ENCODE measurements around the gene SMARCD3. TPM values are rescaled to one million over a fixed set of nuclear protein-coding genes. Genes with fewer than 3 reads are reported as not detected.

Gene SMARCD3
- total RNA-seq, 1 donor from 2014 or later, result 96.9 TPM

DNA sequence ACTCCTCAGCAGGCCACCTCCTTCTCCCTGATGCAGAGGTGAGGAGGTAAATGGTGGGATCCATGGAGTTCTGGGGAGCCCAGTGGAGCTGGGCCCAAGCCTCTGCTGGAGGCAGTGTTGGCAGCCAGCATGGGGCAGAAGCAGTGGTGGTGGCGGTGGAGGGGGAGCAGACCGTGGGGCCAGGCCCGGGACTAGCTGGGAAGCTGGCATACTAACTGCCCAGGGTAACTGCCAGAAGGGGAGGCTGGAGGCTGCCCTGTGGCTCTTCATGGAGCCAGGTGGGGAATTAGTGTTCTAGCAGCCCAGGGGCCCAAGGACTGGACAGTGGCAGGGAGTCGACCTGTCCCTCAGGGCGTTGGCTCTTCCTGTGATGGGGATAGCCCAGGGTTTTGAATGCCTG is 16.1 kb upstream of the SMARCD3 start:
- Mint-ChIP-seq H3K4me3 (ENCODE audit: unreplicated experiment) (no peak overlapping the region), H3K36me3 (ENCODE audit: unreplicated experiment) (no peaks in the 10 kb centered on the region), H3K9me3 (ENCODE audit: unreplicated experiment) (no peaks in the 10 kb centered on the region), H3K27me3 (ENCODE audit: unreplicated experiment) (peaks cover 12% of the 10 kb centered on the region), H3K27ac (ENCODE audit: unreplicated experiment) (no peak overlapping the region), H3K4me1 (ENCODE audit: unreplicated experiment) (no peaks in the 10 kb centered on the region)
- DNase-seq (ENCODE audit: extremely low spot score, unreplicated experiment), result no peak
- TF ChIP-seq, protein P1, sequence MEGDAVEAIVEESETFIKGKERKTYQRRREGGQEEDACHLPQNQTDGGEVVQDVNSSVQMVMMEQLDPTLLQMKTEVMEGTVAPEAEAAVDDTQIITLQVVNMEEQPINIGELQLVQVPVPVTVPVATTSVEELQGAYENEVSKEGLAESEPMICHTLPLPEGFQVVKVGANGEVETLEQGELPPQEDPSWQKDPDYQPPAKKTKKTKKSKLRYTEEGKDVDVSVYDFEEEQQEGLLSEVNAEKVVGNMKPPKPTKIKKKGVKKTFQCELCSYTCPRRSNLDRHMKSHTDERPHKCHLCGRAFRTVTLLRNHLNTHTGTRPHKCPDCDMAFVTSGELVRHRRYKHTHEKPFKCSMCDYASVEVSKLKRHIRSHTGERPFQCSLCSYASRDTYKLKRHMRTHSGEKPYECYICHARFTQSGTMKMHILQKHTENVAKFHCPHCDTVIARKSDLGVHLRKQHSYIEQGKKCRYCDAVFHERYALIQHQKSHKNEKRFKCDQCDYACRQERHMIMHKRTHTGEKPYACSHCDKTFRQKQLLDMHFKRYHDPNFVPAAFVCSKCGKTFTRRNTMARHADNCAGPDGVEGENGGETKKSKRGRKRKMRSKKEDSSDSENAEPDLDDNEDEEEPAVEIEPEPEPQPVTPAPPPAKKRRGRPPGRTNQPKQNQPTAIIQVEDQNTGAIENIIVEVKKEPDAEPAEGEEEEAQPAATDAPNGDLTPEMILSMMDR (IDR thresholded peaks at IDR 0.05), result no peak

DNA sequence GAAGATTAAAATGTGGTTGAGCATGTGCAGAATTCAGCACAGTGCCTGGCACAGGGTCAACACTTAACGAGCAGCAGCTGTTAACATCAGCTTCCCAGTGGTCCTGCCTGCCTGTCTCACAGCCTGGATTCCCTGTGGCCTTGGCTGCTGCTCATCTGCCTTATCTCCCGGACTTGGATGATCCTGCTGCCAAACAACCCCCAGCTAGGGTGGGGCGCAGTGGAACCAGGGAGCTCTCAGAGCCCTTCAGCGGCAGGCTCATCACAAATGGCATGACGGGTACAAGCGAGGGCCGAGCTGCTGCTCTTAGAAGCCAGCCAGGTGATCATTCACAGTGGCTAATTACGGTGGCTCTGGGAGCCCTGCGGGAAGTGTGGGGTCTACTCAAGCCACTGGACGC is 13.0 kb upstream of the SMARCD3 start:
- TF ChIP-seq, protein P1 (IDR thresholded peaks at IDR 0.05), result no peak
- peaks cover 10% of the 10 kb centered on the region for H3K36me3 Mint-ChIP-seq (ENCODE audit: unreplicated experiment)
- H3K27ac Mint-ChIP-seq (ENCODE audit: unreplicated experiment), result no peak overlapping the region
- DNase-seq (ENCODE audit: extremely low spot score, unreplicated experiment), result no peak
- no peaks in the 10 kb centered on the region for H3K4me1 Mint-ChIP-seq (ENCODE audit: unreplicated experiment)
- H3K27me3 Mint-ChIP-seq (ENCODE audit: unreplicated experiment), result peaks cover 28% of the 10 kb centered on the region
- no peaks in the 10 kb centered on the region for H3K9me3 Mint-ChIP-seq (ENCODE audit: unreplicated experiment)
- no peak overlapping the region for H3K4me3 Mint-ChIP-seq (ENCODE audit: unreplicated experiment)

DNA sequence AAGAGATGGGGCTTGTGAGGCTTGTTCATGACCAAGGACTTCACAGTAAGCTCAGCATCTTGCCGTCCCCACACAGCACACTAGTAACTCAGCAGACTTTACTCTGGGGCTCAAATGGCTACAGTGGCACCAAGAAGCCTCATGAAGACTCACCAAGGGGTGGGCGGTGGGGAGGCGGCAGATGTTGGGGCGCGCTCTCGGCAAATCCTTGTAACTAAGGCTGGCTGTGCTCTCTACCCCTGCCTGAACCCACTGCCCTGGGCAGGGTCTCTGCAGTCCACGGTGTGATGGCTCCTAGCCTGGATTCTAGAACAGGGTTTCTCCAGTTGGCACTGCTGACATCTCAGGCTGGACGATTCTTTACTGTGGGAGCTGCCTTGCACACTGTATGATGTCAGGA is 12.4 kb upstream of the SMARCD3 start:
- TF ChIP-seq, protein P1 (IDR thresholded peaks at IDR 0.05), result no peak
- no peak for DNase-seq (ENCODE audit: extremely low spot score, unreplicated experiment)
- H3K36me3 Mint-ChIP-seq (ENCODE audit: unreplicated experiment), result peaks cover 10% of the 10 kb centered on the region
- no peaks in the 10 kb centered on the region for H3K9me3 Mint-ChIP-seq (ENCODE audit: unreplicated experiment)
- no peak overlapping the region for H3K4me3 Mint-ChIP-seq (ENCODE audit: unreplicated experiment)
- no peaks in the 10 kb centered on the region for H3K4me1 Mint-ChIP-seq (ENCODE audit: unreplicated experiment)
- H3K27ac Mint-ChIP-seq (ENCODE audit: unreplicated experiment), result no peak overlapping the region
- peaks cover 28% of the 10 kb centered on the region for H3K27me3 Mint-ChIP-seq (ENCODE audit: unreplicated experiment)

DNA sequence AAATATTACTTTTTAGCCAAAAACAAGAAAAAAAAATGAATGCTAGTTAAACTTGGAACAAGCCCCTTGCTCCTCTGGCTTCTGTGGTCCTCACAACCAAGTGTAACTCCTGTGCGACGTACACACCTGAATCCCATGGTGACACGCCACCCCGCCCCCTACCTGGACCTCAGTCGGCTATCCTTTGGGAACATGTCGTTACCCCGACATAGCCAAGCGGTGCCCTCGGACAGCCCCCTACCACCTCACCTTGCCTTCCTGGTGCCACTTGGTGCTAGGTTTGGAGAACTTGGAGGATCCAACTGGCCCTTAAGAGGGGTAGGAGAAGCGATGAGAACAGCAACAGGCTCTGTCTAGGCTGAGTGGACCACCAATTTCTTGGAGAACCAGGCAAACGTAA is 12.0 kb upstream of the SMARCD3 start:
- H3K27ac Mint-ChIP-seq (ENCODE audit: unreplicated experiment), result no peak overlapping the region
- no peak for DNase-seq (ENCODE audit: extremely low spot score, unreplicated experiment)
- peaks cover 28% of the 10 kb centered on the region for H3K27me3 Mint-ChIP-seq (ENCODE audit: unreplicated experiment)
- no peaks in the 10 kb centered on the region for H3K4me1 Mint-ChIP-seq (ENCODE audit: unreplicated experiment)
- H3K9me3 Mint-ChIP-seq (ENCODE audit: unreplicated experiment), result no peaks in the 10 kb centered on the region
- no peak overlapping the region for H3K4me3 Mint-ChIP-seq (ENCODE audit: unreplicated experiment)
- TF ChIP-seq, protein P1 (IDR thresholded peaks at IDR 0.05), result no peak
- peaks cover 12% of the 10 kb centered on the region for H3K36me3 Mint-ChIP-seq (ENCODE audit: unreplicated experiment)

DNA sequence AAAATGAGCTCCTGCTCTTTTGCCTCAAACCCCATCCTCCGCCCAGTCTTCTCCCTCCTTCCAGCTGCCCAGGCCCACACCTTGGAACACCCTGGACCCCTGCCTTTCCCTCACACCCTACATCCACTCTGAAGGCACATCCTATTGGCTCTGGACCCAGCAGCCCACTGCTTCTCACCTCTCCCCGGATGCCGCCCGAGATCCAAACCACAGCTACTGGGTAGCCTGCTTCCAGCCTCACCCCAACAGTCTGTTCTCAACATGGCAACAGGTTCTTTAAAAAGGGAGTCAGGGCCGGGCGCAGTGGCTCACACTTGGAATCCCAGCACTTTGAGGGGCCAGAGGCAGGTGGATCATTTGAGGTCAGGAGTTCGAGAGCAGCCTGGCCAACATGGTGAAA is 9.5 kb upstream of the SMARCD3 start:
- H3K4me3 Mint-ChIP-seq (ENCODE audit: unreplicated experiment), result no peak overlapping the region
- H3K36me3 Mint-ChIP-seq (ENCODE audit: unreplicated experiment), result peaks cover 13% of the 10 kb centered on the region
- peaks cover 9% of the 10 kb centered on the region for H3K4me1 Mint-ChIP-seq (ENCODE audit: unreplicated experiment)
- peaks cover 26% of the 10 kb centered on the region for H3K27me3 Mint-ChIP-seq (ENCODE audit: unreplicated experiment)
- no peak for DNase-seq (ENCODE audit: extremely low spot score, unreplicated experiment)
- H3K27ac Mint-ChIP-seq (ENCODE audit: unreplicated experiment), result no peak overlapping the region
- H3K9me3 Mint-ChIP-seq (ENCODE audit: unreplicated experiment), result no peaks in the 10 kb centered on the region
- TF ChIP-seq, protein P1 (IDR thresholded peaks at IDR 0.05), result no peak
